ENCODE results near the gene ZNF776.

- no peak for TF ChIP-seq EP300 (IDR thresholded peaks at IDR 0.05; ENCODE audit: low read depth)
- no peak for TF ChIP-seq POLR2AphosphoS5 (IDR thresholded peaks at IDR 0.05)
- no peak for TF ChIP-seq POLR2A (IDR thresholded peaks at IDR 0.05)
Measured at GRCh38 chr19:57771417-57771816, 24.8 kb downstream of the ZNF776 start.

Data from transverse colon (tissue), 3 donors.